Prostate gland (tissue), 2 donors: Measurements from ENCODE around the gene ABCC3. TPM values are rescaled to one million over a fixed set of nuclear protein-coding genes. Genes with fewer than 3 reads are reported as not detected.

ENCODE experiments used
- DNase-seq: peaks from one replicate; pipeline ENCODE4 v3.0.0-alpha.2; 2019; ENCODE audit warnings: low spot score
- H3K27ac ChIP-seq, 2 donors: fragments of 200-600 bp; sonication (generic); 2 replicates each; pipeline ENCODE4 v1.5.1; 2017 to 2019
- H3K27me3 ChIP-seq: fragments of 200-600 bp; sonication (generic); replicated peaks from 2 replicates; pipeline ENCODE4 v1.5.1; 2019; ENCODE audit not compliant: insufficient read depth
- H3K36me3 ChIP-seq, 2 donors: fragments of 200-600 bp; sonication (generic); 1 replicate in 1 of 2; 2 replicates in 1 of 2; pipeline versions ENCODE4 v1.5.1 to v1.8.1; 2017 to 2019
- H3K4me1 ChIP-seq: fragments of 200-600 bp; sonication (generic); replicated peaks from 2 replicates; pipeline ENCODE4 v1.5.1; 2019
- H3K4me3 ChIP-seq, 2 donors: fragments of 200-600 bp; sonication (generic); 2 replicates each; pipeline ENCODE4 v1.5.1; 2017 to 2019
- H3K9me3 ChIP-seq: fragments of 200-600 bp; sonication (generic); 2 replicates; pipeline ENCODE4 v1.5.1; 2017
- POLR2A ChIP-seq: fragments of 450-650 bp; IDR thresholded peaks from one replicate; pipeline ENCODE4 v1.6.1; 2016; ENCODE audit warnings: antibody characterized with exemption, mild to moderate bottlenecking
- POLR2AphosphoS5 ChIP-seq: sonication (generic); formaldehyde crosslinking; IDR thresholded peaks from one replicate; pipeline ENCODE4 v1.6.1; 2017; ENCODE audit warnings: antibody characterized with exemption
- WGBS: methylation state at CpG from one replicate; pipeline ENCODE4 v1.1.5; 2018; 5-methylcytosine and 5-hydroxymethylcytosine counted together
- intact Hi-C: fragments of 100-400 bp; cut with DNase I; formaldehyde crosslinking; loops from one replicate; pipeline ENCODE4 v1.14.2; 2022
- total RNA-seq, 2 donors: library from RNA; depleted of rRNA; stranded (reverse); fragments of >200 nt; gene quantifications; one replicate each; pipeline ENCODE4 v1.1.0, GENCODE V29; 2016
- TF ChIP-seq, protein P1 (sequence below), 4 experiments: fragments of 200-600 bp in 2 of 4; fragments of 450-650 bp in 2 of 4; sonication (generic) in 2 of 4; IDR thresholded peaks; 1 replicate in 3 of 4; 2 replicates in 1 of 4; pipeline ENCODE4 v1.5.1; 2016 to 2019; ENCODE audit warnings: antibody characterized with exemption in 4 of 4, mild to moderate bottlenecking in 2 of 4, moderate library complexity in 2 of 4

ABCC3 gene
- total RNA-seq, 2 donors from 2014 or later = 65.9 to 66.1 TPM

DNA sequence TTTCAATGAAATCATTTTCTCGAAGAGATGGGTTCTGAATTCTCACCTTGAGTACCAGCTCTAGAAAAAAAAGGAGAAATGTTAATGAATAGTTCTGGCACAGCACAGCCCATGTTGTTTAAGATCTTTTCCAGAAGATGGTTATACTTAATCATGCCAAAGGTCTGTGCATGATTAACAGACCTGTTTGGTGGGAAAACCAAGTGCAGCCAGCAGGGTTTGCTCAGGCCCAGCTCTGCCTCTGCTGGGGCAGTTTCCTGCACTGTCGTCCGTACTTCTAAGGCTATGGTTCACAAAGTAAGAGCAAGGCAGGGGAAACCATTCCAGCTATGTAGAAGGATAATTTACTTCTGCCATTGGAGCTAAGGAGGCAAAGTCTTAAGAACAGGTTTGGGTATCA is 62.4 kb downstream of the ABCC3 start:
- DNase-seq = no peak
- intact Hi-C loops = loop anchor here (5.0 kb wide), 1 partner anchor 65 kb away; the partner anchor contains the start of gene ABCC3
- WGBS = 67% methylated on average over 3 of the region's 3 CpGs

DNA sequence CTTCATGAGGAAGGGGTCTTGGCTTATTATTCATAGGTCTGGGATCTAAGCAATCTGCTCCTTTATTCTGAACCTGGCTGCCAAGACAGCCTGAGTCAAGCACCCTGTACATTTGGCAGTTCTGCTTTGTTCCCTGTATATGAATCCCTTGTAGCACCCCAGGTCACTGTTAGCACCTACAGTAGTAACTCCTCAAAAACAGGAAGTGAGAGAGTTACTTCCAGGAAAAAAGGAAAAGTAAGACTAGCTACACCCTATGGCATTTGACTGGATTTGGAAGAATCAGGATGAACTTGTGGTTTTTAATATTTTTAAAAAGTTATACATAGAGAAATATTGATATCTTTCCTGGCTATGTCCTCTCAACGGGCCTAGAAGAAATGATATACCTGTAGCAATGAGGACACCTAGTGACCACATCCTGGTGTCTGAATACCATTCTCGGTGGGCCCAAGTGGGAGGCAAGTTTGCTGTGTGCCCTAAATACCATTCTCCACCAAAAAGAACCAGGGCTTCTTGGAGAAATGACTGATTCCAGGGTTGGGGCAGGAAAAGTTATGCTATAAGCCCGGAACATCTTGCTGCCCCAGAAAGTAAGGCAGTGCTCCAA is 63.1 kb downstream of the ABCC3 start:
- intact Hi-C loops = loop anchor here (5.0 kb wide), 1 partner anchor 65 kb away; the partner anchor contains the start of gene ABCC3
- Histone ChIP-seq H3K4me1 (peaks cover 9% of the 10 kb centered on the region), H3K27ac (no peak overlapping the region), H3K4me3 (no peak overlapping the region), H3K9me3 (no peaks in the 10 kb centered on the region), H3K36me3 (peaks cover 9 to 13% of the 10 kb centered on the region in 2 donors), H3K27me3 (no peaks in the 10 kb centered on the region)
- 28% methylated on average over 3 of the region's 3 CpGs for WGBS
- DNase-seq = no peak
- TF ChIP-seq POLR2A (no peak), POLR2AphosphoS5 (no peak)
- TF ChIP-seq, protein P1, sequence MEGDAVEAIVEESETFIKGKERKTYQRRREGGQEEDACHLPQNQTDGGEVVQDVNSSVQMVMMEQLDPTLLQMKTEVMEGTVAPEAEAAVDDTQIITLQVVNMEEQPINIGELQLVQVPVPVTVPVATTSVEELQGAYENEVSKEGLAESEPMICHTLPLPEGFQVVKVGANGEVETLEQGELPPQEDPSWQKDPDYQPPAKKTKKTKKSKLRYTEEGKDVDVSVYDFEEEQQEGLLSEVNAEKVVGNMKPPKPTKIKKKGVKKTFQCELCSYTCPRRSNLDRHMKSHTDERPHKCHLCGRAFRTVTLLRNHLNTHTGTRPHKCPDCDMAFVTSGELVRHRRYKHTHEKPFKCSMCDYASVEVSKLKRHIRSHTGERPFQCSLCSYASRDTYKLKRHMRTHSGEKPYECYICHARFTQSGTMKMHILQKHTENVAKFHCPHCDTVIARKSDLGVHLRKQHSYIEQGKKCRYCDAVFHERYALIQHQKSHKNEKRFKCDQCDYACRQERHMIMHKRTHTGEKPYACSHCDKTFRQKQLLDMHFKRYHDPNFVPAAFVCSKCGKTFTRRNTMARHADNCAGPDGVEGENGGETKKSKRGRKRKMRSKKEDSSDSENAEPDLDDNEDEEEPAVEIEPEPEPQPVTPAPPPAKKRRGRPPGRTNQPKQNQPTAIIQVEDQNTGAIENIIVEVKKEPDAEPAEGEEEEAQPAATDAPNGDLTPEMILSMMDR (IDR thresholded peaks at IDR 0.05) = peak in 1 of 4 experiments; percentile 20

More for the DNA sequence above, 62.4 kb downstream of the ABCC3 start:
- Histone ChIP-seq H3K27me3 (no peaks in the 10 kb centered on the region), H3K9me3 (no peaks in the 10 kb centered on the region), H3K27ac (no peak overlapping the region), H3K4me1 (peaks cover 16% of the 10 kb centered on the region), H3K36me3 (peaks cover 9 to 13% of the 10 kb centered on the region in 2 donors), H3K4me3 (no peak overlapping the region)
- TF ChIP-seq POLR2AphosphoS5 = no peak
- TF ChIP-seq POLR2A = no peak
- TF ChIP-seq, protein P1 (IDR thresholded peaks at IDR 0.05) = no peak

DNA sequence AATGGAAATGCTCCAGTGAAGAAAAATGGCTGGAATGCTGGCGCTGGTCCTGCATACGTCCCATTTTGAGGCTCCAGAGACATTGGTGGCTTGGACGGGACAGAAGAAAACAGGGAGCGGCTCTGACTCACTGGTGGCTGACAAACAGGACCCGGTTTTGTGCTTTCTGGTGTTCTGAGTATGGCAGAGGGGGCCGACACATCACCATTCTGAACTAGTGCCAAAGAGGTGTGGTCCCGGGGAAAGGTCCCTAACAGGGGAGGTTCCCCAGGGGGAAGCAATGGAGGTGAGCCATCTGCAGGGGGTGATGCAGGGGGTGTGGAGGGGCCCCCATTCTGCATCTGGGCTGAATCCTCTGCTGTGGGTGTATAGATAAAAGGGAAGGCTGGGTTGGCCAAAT is 64.7 kb downstream of the ABCC3 start:
- no peak overlapping the region for H3K4me3 ChIP-seq
- H3K4me1 ChIP-seq = no peaks in the 10 kb centered on the region
- H3K9me3 ChIP-seq = no peaks in the 10 kb centered on the region
- no peak for DNase-seq
- peaks cover 9 to 13% of the 10 kb centered on the region in 2 donors for H3K36me3 ChIP-seq
- intact Hi-C loops = loop anchor here (5.0 kb wide), 1 partner anchor 67 kb away; the partner anchor contains the start of gene ABCC3
- H3K27ac ChIP-seq = no peak overlapping the region
- H3K27me3 ChIP-seq = no peaks in the 10 kb centered on the region
- 74% methylated on average over 7 of the region's 7 CpGs for WGBS
- TF ChIP-seq POLR2AphosphoS5 (no peak), POLR2A (no peak)
- TF ChIP-seq, protein P1 (IDR thresholded peaks at IDR 0.05) = no peak

DNA sequence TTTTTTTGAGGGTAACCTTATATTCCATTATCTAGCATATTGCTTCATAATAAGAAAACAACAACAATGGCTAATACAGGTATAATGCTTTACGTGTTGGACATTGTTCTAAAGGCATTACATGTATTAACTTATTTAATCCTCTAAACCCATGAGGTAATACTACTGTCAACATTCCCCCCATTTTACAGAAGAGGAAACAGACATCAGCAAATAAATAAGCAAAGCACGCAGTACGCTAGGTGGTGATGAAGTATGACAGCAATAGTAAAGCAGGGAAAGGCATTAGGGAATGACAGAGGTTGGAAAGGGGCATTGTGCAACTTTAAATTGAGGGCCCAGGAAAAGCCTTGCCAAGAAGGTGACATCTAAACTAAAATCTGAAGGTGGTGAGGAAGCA is 68.5 kb downstream of the ABCC3 start:
- intact Hi-C loops = no loop called here
- no peaks in the 10 kb centered on the region for H3K4me1 ChIP-seq
- DNase-seq = no peak
- no peaks in the 10 kb centered on the region for H3K27me3 ChIP-seq
- no peak overlapping the region for H3K4me3 ChIP-seq
- peaks cover 0 to 7% of the 10 kb centered on the region in 2 donors for H3K36me3 ChIP-seq
- TF ChIP-seq POLR2AphosphoS5 = no peak
- no peak for TF ChIP-seq POLR2A
- TF ChIP-seq, protein P1 (IDR thresholded peaks at IDR 0.05) = no peak
- no peaks in the 10 kb centered on the region for H3K9me3 ChIP-seq
- no peak overlapping the region for H3K27ac ChIP-seq
- 69% methylated on average over 3 of the region's 3 CpGs for WGBS
